GM19035 (cell line): ENCODE data around the gene CD46.
"Not testable (repeated sequence)": the region's sequence is repeated elsewhere in the genome, so short reads cannot be mapped to it uniquely, and the experiment has no call there.

Source experiments
- ATAC-seq: cut with Tn5 transposase; IDR thresholded peaks from one replicate; pipeline ENCODE4 v1.9.1; 2021; ENCODE audit not compliant: unreplicated experiment

The CD46 gene

DNA sequence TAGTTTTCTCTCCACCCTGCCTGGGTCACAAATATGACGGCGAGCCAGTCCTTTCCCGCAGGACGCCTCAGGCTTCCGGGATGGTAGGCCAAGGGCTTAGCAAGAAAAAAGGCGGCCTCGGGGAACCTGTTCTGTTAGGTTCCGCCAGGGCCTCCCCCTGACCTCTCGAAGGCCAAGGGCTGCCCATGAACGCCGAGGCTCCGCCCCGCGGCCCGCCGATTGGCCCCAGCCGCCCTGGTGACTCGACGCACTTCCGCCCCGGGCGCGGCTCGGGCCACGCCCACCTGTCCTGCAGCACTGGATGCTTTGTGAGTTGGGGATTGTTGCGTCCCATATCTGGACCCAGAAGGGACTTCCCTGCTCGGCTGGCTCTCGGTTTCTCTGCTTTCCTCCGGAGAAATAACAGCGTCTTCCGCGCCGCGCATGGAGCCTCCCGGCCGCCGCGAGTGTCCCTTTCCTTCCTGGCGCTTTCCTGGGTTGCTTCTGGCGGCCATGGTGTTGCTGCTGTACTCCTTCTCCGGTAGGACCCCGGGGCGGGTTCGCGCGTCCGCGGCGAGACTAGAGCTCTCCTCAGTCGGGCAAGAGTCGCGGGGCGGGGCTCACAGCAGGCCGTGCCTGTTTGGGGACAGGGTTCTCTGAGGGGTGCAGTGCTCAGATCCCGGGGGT is at the start of gene CD46:
TSS of gene CD46 (plus strand) at position 265 of the 666 bp plus-strand sequence. CDS start at position 424, 159 bp downstream.
- peak; percentile 95 for ATAC-seq

GRCh38 chr1:207702317-207702716 is 49.5 kb upstream of the CD46 start:
- ATAC-seq, result no peak

GRCh38 chr1:207703712-207704111 is 48.1 kb upstream of the CD46 start:
- no peak for ATAC-seq

DNA sequence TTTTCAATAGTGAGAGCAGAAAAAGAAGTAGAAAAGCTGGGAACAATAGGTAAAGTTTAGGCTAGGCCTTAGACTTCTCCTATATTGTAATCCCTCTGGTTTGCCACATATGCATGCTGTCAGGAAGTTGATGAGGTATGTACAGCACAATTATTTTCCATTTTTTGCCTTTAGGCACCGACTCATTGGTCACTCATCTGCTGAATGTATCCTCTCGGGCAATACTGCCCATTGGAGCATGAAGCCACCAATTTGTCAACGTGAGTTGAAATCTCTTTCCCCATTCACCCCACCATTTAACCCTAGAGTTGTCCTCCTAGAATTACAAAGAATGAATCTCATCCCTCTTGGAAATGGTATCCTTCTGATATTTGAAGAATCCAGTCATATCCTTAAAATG is 43.9 kb upstream of the CD46 start:
- ATAC-seq, result not testable (repeated sequence)

GRCh38 chr1:207711285-207711684 is 40.6 kb upstream of the CD46 start:
- no peak for ATAC-seq

DNA sequence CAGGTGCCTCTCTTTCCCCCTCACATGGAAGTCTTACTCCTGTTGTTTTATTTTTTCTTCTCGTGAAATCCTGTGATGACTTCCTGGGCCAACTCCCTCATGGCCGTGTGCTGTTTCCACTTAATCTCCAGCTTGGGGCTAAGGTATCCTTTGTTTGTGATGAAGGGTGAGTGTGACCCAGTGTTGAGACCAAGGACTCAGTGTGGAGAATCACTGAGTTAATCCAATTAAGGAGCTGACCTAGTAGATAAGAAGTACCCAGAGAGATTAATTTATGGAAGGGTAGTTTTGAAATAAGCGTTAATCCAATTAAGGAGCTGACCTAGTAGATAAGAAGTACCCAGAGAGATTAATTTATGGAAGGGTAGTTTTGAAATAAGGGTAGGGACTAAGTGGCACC is 39.2 kb upstream of the CD46 start:
- not testable (repeated sequence) for ATAC-seq

- ATAC-seq, result no peak
Observed at GRCh38 chr1:207713529-207713928, 38.3 kb upstream of the CD46 start.

DNA sequence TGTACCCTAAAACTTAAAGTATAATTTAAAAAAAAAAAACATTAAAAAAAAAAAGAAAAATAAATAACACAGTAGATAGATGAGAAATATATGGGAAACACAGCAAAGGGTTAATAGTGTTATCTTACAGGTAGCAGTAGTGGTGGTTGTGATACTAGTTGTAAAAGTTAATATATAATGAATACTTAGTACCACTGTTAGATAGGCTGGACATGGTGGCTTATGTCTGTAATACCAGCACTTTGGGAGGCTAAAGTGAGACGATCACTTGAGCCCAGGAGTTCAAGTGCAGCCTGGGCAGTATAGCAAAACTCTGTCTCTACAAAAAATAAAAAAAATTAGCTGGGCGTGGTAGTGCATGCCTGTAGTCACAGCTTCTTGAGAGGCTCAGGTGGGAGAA is 32.6 kb upstream of the CD46 start:
- ATAC-seq, result no peak

GRCh38 chr1:207728200-207728858 is 23.5 kb upstream of the CD46 start:
- ATAC-seq, result not testable (repeated sequence)

DNA sequence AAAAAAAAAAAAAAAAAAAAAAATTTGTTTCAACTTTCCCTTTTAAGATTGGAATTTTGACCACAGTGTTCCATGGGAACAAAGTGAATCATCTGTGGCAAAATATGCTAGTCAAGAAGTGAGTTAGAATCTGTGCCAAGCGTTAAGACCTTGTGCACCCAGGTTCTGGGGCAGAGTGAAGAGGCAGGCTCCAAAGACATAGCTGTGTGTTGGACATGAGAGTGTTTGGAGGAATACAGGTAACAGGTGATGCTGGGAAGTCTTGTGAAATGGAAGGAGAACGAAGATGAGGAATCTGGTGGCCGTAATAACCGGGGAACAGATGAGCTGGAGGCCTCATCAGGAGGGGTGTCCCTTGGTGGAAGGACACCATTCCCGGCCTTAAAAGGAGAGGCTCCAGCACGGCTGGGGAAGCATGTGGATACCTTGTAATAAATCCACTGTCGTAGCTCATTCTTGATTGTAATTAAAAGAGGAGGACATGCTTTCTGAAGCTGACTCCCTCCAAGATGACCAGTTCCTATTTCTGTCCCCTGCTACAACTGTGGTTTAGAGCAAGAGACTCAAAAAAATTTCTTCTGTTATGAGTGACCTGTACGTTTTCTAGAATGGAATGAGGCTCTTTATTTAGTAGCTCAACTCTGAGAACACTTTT is 14.2 kb upstream of the CD46 start:
- not testable (repeated sequence) for ATAC-seq

DNA sequence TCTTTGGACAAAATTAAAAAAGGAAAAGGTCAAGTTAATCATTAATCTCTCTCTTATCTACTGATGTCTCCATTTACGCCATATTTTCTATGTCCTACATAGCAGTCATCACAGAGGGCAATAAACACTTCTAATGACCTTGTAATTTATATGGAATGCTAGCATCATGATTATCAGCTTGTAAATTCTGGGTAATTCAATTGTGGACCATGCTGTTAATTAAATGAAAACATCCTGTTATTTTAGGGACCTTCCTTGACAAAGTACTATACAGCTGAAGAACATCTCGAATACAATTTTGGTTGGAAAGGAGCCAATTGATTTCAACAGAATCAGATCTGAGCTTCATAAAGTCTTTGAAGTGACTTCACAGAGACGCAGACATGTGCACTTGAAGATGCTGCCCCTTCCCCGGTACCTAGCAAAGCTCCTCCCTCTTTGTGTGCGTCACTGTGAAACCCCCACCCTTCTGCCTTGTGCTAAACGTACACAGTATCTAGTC is 13.6 kb upstream of the CD46 start:
- ATAC-seq, result not testable (repeated sequence)

DNA sequence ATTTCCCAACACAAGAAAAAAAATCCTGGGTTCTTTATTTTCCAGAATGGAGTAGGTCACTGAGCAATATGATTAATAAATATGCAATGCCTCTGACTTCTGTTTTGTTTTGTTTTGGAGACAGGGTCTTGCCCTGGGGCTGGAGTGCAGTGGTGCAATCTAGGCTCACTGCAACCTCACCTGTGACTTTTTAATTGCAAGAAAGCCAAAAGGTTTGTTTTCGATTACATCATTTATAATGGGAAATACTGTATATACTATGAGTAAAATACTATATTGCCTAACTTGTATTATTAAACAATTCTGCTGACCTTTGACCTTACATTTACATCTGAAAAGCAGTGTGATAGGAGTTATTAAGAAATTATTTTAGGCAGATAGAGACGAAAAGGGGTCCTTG is 11.6 kb upstream of the CD46 start:
- no peak for ATAC-seq

DNA sequence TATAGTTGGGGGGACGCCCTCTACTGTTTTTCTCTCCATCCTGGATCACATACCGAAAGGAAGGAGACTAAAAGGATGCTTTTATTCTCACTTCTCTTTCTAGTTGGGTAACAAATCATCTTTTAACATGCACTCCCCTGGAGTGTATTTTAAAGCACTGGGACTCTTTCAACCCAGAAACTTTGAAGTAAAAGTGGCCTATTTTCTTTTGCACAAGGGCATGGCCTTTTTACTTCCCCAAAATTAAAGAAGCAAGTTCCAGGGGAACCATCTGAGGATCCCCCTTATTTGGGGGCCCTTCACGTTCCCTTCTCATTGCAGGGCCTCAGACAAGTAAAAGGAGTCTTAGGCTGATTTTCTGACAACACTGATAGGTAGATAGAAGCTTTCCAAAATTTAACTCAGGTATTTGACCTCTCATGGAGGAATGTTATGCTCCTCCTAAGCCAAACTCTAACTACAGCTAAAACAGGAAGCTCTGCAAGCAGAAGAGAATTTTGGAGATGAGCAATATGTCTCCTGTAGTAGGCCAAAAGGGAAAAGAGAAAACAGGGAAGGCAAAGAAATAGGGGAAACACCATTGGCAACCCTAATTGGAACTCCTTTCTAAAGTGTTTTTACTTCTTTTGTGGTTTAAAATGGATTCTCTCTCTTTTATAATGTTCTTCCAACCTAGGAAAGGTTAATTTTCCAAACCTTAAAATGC is 8.9 kb upstream of the CD46 start:
- no peak for ATAC-seq

- ATAC-seq, result no peak
Observed at GRCh38 chr1:207744000-207744534, 7.8 kb upstream of the CD46 start.

- ATAC-seq, result no peak
Observed at GRCh38 chr1:207745285-207745684, 6.6 kb upstream of the CD46 start.

- ATAC-seq, result no peak
Observed at GRCh38 chr1:207745839-207746767, 5.8 kb upstream of the CD46 start.

- ATAC-seq, result no peak
Observed at GRCh38 chr1:207747627-207748492, 4.0 kb upstream of the CD46 start.

DNA sequence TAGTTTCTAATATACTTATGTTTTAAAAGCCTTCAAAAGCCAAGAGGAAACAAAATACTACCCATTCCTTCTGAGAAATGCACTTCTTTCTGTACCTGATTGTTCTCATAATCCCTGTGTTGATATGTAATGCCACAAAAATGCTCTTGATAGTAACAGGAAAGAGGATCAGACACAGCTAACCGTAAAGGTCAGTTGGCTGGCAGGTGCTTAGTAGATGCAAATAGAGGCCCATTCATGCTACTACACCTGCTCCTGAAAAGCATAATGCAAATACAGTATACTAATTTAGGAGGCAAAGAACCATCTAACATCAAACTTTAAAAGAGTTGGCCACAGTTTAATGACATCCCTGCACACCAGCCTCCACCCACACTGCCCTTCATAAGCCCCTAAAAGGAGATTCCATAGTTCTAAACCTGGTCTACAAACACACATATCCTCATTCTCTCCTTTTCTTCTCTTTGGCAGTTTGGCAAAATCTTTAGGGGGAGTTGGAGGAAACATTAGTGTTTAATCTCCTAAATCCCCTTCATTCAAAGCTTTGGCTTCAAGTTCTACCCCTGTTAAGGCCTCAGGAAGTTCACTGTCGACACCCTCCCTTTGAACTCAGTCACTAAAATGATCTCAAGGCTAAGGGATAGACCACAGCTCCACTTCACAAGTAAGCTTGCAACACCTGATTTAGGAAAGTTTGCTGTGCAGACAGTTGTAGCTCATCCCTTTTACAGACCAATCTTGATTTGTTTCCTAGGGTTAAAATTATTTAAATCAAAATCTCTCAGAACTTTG is 2.9 kb upstream of the CD46 start:
- no peak for ATAC-seq
